Coronary artery (tissue), 2 donors: ENCODE measurements around the gene LATS2.

Experiments used
- DNase-seq: peaks from one replicate; pipeline ENCODE4 v3.0.0-alpha.2; 2017; ENCODE audit warnings: low spot score
- H3K27ac ChIP-seq, 2 donors: fragments of 200-600 bp; sonication (generic); one replicate each; pipeline ENCODE4 v1.5.1; 2016 to 2019
- H3K4me3 ChIP-seq: fragments of 200-600 bp; sonication (generic); 2 replicates; pipeline ENCODE4 v1.5.1; 2016; ENCODE audit warnings: mild to moderate bottlenecking, moderate library complexity
- CTCF ChIP-seq: fragments of 200-600 bp; sonication (generic); IDR thresholded peaks from one replicate; pipeline ENCODE4 v1.5.1; 2019; ENCODE audit warnings: antibody characterized with exemption

The LATS2 gene

GRCh38 chr13:21079761-21080592 lies 18.6 kb upstream of the LATS2 start:
- DNase-seq = no peak
- Histone ChIP-seq H3K4me3 (peak overlapping the region; percentile 65), H3K27ac (peak overlapping the region; percentile 49 to 90)
- no peak for TF ChIP-seq CTCF

- Histone ChIP-seq H3K27ac (peak overlapping the region; percentile 52 to 90), H3K4me3 (peak overlapping the region; percentile 65)
- no peak for TF ChIP-seq CTCF
- no peak for DNase-seq
These were observed 17.8 kb upstream of the LATS2 start for GRCh38 chr13:21079221-21079620.

GRCh38 chr13:21078501-21078900 lies 17.1 kb upstream of the LATS2 start:
- H3K27ac ChIP-seq = peak overlapping the region in 1 of 2 donors; percentile 90
- no peak for DNase-seq
- no peak for TF ChIP-seq CTCF
- H3K4me3 ChIP-seq = no peak overlapping the region

GRCh38 chr13:21077788-21078353 lies 16.5 kb upstream of the LATS2 start:
- TF ChIP-seq CTCF = no peak
- H3K4me3 ChIP-seq = no peak overlapping the region
- DNase-seq = no peak
- H3K27ac ChIP-seq = no peak overlapping the region

- Histone ChIP-seq H3K4me3 (no peak overlapping the region), H3K27ac (no peak overlapping the region)
- no peak for DNase-seq
- TF ChIP-seq CTCF = no peak
These were observed 15.8 kb upstream of the LATS2 start for GRCh38 chr13:21077076-21077787.

- Histone ChIP-seq H3K4me3 (peak overlapping the region; percentile 87), H3K27ac (peak overlapping the region in 1 of 2 donors; percentile 89)
- no peak for TF ChIP-seq CTCF
- DNase-seq = no peak
These were observed 14.9 kb upstream of the LATS2 start for GRCh38 chr13:21076253-21076652.
